PFSK-1 (cell line): ENCODE results near the gene HJURP.

Source experiments
- POLR2AphosphoS5 ChIP-seq: IDR thresholded peaks from 2 replicates; pipeline ENCODE4 v1.6.1; 2012; ENCODE audit warnings: low read depth, mild to moderate bottlenecking, control low read depth, low read length, moderate library complexity
- TAF1 ChIP-seq: IDR thresholded peaks from 2 replicates; pipeline ENCODE4 v1.6.1; 2012; ENCODE audit warnings: low read length, control low read depth, borderline replicate concordance; ENCODE audit not compliant: insufficient read depth
- TF ChIP-seq, protein P1 (sequence below), 2 experiments: IDR thresholded peaks; 2 replicates each; pipeline versions ENCODE4 v1.6.1 to v1.8.0; 2011 to 2012; ENCODE audit warnings: low read depth in 2 of 2, low read length in 2 of 2, control low read depth in 1 of 2, inconsistent platforms in 1 of 2, mild to moderate bottlenecking in 1 of 2, moderate library complexity in 1 of 2; ENCODE audit not compliant: insufficient read depth in 1 of 2

DNA sequence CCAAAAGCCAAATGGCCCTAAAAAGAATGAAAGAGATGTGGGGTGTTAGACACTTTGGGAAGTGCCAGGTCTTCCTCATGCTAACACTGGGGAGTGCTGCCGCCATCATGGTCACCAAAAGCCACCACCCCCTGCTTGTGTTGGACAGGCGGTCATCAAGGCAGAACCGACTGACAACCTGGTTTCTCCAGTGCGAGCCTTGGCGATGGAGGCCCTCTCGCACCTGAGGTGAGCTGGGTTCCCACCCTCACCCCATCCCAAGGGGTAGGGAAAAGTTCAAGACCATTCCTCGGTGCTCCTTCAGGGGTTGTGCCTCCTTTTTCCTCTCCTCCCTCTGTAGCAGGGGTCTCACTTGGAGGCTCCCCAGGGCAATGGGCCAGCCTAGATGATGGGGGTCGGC is 42.6 kb downstream of the HJURP start:
- TF ChIP-seq TAF1 (no peak), POLR2AphosphoS5 (no peak)
- TF ChIP-seq, protein P1, sequence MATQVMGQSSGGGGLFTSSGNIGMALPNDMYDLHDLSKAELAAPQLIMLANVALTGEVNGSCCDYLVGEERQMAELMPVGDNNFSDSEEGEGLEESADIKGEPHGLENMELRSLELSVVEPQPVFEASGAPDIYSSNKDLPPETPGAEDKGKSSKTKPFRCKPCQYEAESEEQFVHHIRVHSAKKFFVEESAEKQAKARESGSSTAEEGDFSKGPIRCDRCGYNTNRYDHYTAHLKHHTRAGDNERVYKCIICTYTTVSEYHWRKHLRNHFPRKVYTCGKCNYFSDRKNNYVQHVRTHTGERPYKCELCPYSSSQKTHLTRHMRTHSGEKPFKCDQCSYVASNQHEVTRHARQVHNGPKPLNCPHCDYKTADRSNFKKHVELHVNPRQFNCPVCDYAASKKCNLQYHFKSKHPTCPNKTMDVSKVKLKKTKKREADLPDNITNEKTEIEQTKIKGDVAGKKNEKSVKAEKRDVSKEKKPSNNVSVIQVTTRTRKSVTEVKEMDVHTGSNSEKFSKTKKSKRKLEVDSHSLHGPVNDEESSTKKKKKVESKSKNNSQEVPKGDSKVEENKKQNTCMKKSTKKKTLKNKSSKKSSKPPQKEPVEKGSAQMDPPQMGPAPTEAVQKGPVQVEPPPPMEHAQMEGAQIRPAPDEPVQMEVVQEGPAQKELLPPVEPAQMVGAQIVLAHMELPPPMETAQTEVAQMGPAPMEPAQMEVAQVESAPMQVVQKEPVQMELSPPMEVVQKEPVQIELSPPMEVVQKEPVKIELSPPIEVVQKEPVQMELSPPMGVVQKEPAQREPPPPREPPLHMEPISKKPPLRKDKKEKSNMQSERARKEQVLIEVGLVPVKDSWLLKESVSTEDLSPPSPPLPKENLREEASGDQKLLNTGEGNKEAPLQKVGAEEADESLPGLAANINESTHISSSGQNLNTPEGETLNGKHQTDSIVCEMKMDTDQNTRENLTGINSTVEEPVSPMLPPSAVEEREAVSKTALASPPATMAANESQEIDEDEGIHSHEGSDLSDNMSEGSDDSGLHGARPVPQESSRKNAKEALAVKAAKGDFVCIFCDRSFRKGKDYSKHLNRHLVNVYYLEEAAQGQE (IDR thresholded peaks at IDR 0.05; ENCODE audit: insufficient read depth in 1 of 2, low read depth in 2 of 2, low read length in 2 of 2): no peak
